Gastroesophageal sphincter (tissue), 4 donors: Measurements from ENCODE around the gene FKBP15. TPM values are rescaled to one million over a fixed set of nuclear protein-coding genes. Genes with fewer than 3 reads are reported as not detected.

Experiments used
- ATAC-seq: fragments of 150-250 bp; one replicate; pipeline ENCODE4 v1.9.1; 2016; ENCODE audit warnings: mild to moderate bottlenecking, moderate library complexity
- H3K27ac ChIP-seq, 4 donors: fragments of 200-600 bp; sonication (generic) in 3 of 4; 1 replicate in 3 of 4; 2 replicates in 1 of 4; pipeline ENCODE4 v1.5.1; 2016 to 2019
- H3K27me3 ChIP-seq: fragments of 200-600 bp; sonication (generic); one replicate; pipeline ENCODE4 v1.5.1; 2019
- H3K36me3 ChIP-seq, 2 donors: fragments of 200-600 bp; sonication (generic); one replicate each; pipeline ENCODE4 v1.5.1; 2019; ENCODE audit warnings: control low read depth in 1 of 2
- H3K4me1 ChIP-seq, 3 donors: fragments of 200-600 bp; sonication (generic); 1 replicate in 2 of 3; 2 replicates in 1 of 3; pipeline ENCODE4 v1.5.1; 2016 to 2019; ENCODE audit warnings: control low read depth in 2 of 3
- H3K4me3 ChIP-seq, 2 donors: fragments of 200-600 bp; sonication (generic); one replicate each; pipeline ENCODE4 v1.5.1; 2019; ENCODE audit warnings: mild to moderate bottlenecking in 1 of 2, moderate library complexity in 1 of 2
- H3K9me3 ChIP-seq, 3 donors: fragments of 200-600 bp; sonication (generic); one replicate each; pipeline ENCODE4 v1.5.1; 2017 to 2019; ENCODE audit warnings: control low read depth in 2 of 3
- EP300 ChIP-seq: sonication (generic); formaldehyde crosslinking; IDR thresholded peaks from one replicate; pipeline ENCODE4 v1.6.1; 2017; ENCODE audit warnings: antibody characterized with exemption, mild to moderate bottlenecking
- POLR2A ChIP-seq, 2 donors: fragments of 450-650 bp; IDR thresholded peaks; one replicate each; pipeline ENCODE4 v1.6.1; 2017; ENCODE audit warnings: antibody characterized with exemption in 2 of 2, mild to moderate bottlenecking in 2 of 2, moderate library complexity in 1 of 2
- POLR2AphosphoS5 ChIP-seq: sonication (generic); formaldehyde crosslinking; IDR thresholded peaks from one replicate; pipeline ENCODE4 v1.6.1; 2017; ENCODE audit warnings: antibody characterized with exemption
- WGBS, 2 donors: methylation state at CpG; one replicate each; pipeline ENCODE4 v1.1.5; 2018; ENCODE audit warnings: low coverage in 1 of 2; 5-methylcytosine and 5-hydroxymethylcytosine counted together
- total RNA-seq, 4 donors: library from RNA; depleted of rRNA; stranded (reverse); fragments of >200 nt; gene quantifications; one replicate each; pipeline ENCODE4 v1.1.0, GENCODE V29; 2016
- TF ChIP-seq, protein P1 (sequence below), 4 experiments: fragments of 200-600 bp in 2 of 4; fragments of 450-650 bp in 2 of 4; sonication (generic) in 1 of 4; IDR thresholded peaks; one replicate each; pipeline ENCODE4 v1.5.1; 2017 to 2019; ENCODE audit warnings: antibody characterized with exemption in 4 of 4, mild to moderate bottlenecking in 2 of 4, moderate library complexity in 2 of 4

FKBP15 gene
- total RNA-seq, 4 donors from 2014 or later: 20.2 to 30.7 (median 22.7) TPM

DNA sequence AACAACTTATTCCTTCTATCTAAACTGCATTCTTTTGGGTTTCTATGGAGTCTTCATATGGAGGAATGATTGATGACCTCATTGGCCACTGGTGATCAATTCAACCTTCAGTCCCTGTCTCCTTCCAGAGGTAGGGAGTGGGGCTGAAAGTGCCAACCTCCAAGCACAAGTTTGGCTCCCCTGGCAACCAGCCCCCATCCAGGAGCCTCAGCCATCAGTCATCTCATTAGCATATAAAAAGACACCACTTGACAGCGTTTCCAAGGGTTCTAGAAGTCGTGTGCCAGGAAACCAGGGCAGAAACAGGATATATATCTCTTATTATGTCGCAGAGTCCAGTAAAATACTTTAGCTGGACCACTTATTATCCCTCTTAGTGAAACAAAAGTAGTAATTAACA, 60.5 kb downstream of the FKBP15 start:
- peaks cover 4 to 91% of the 10 kb centered on the region in 2 donors for H3K36me3 ChIP-seq
- WGBS, 2 donors: 39 to 46% methylated on average over 3 of the region's 3 CpGs
- H3K4me3 ChIP-seq: no peak overlapping the region
- H3K27me3 ChIP-seq: no peaks in the 10 kb centered on the region
- TF ChIP-seq EP300: no peak
- H3K9me3 ChIP-seq: no peaks in the 10 kb centered on the region
- no peak overlapping the region for H3K27ac ChIP-seq
- peaks cover 0 to 24% (median 0%) of the 10 kb centered on the region in 3 donors for H3K4me1 ChIP-seq
- no peak for ATAC-seq

DNA sequence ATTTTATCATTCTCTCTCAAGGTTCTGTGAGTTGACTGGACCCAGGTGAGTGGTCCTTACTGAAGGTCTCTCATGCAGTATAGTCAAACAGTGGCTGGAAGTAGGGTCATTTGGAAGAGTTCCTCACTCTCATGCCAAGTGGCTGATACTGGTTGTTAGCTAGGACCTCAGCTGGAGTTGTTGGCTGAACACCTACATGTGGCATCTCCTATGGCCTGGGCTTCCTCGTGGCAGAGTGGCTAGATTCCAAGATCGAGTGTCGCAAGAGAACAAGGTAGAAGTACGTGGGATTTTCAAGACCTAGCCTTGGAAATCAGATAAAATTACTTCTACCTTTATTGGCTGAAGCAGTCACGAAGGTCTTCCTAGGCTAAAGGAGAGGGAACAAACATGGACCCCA, 62.6 kb downstream of the FKBP15 start:
- no peak for ATAC-seq

DNA sequence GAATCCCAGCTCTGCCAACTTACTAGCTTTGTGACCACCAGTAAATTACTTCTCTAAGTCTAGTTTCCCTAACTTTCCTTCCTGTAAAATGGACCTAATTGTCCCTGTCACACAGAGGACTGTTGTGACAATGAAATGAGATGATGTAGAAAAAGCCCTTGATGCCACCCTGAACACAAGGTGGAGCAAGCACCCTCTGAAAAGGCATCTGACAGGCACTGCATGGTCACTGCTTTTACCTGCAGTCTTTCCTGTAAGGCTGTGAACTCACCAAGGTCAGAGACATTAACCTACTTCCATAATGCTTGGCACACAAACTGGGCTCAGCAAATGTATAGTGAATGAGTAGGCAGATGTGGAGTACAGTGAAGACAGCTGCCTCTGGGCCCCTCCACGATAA, 64.2 kb downstream of the FKBP15 start:
- TF ChIP-seq EP300 (no peak), POLR2AphosphoS5 (no peak)
- Histone ChIP-seq H3K27ac (no peak overlapping the region), H3K36me3 (peaks cover 2 to 54% of the 10 kb centered on the region in 2 donors), H3K4me1 (peaks cover 0 to 46% (median 6%) of the 10 kb centered on the region in 3 donors), H3K27me3 (no peaks in the 10 kb centered on the region), H3K4me3 (no peak overlapping the region), H3K9me3 (no peaks in the 10 kb centered on the region)
- no peak for ATAC-seq
- WGBS, 2 donors: 67% methylated on average over 1 of the region's 1 CpG; no CpG with 5 or more reads in 1 of the 2 donors

More for the DNA sequence above, 62.6 kb downstream of the FKBP15 start:
- 85% methylated on average over 3 of the region's 5 CpGs; no CpG with 5 or more reads in 1 of the 2 donors for WGBS, 2 donors
- peaks cover 4 to 70% of the 10 kb centered on the region in 2 donors for H3K36me3 ChIP-seq
- H3K9me3 ChIP-seq: no peaks in the 10 kb centered on the region
- no peak for TF ChIP-seq POLR2A (IDR thresholded peaks at IDR 0.05)
- TF ChIP-seq, protein P1, sequence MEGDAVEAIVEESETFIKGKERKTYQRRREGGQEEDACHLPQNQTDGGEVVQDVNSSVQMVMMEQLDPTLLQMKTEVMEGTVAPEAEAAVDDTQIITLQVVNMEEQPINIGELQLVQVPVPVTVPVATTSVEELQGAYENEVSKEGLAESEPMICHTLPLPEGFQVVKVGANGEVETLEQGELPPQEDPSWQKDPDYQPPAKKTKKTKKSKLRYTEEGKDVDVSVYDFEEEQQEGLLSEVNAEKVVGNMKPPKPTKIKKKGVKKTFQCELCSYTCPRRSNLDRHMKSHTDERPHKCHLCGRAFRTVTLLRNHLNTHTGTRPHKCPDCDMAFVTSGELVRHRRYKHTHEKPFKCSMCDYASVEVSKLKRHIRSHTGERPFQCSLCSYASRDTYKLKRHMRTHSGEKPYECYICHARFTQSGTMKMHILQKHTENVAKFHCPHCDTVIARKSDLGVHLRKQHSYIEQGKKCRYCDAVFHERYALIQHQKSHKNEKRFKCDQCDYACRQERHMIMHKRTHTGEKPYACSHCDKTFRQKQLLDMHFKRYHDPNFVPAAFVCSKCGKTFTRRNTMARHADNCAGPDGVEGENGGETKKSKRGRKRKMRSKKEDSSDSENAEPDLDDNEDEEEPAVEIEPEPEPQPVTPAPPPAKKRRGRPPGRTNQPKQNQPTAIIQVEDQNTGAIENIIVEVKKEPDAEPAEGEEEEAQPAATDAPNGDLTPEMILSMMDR (IDR thresholded peaks at IDR 0.05): no peak
- TF ChIP-seq POLR2AphosphoS5: no peak
- TF ChIP-seq EP300: no peak
- no peak overlapping the region for H3K4me3 ChIP-seq
- H3K27me3 ChIP-seq: no peaks in the 10 kb centered on the region
- H3K27ac ChIP-seq: no peak overlapping the region
- peaks cover 0 to 30% (median 2%) of the 10 kb centered on the region in 3 donors for H3K4me1 ChIP-seq

DNA sequence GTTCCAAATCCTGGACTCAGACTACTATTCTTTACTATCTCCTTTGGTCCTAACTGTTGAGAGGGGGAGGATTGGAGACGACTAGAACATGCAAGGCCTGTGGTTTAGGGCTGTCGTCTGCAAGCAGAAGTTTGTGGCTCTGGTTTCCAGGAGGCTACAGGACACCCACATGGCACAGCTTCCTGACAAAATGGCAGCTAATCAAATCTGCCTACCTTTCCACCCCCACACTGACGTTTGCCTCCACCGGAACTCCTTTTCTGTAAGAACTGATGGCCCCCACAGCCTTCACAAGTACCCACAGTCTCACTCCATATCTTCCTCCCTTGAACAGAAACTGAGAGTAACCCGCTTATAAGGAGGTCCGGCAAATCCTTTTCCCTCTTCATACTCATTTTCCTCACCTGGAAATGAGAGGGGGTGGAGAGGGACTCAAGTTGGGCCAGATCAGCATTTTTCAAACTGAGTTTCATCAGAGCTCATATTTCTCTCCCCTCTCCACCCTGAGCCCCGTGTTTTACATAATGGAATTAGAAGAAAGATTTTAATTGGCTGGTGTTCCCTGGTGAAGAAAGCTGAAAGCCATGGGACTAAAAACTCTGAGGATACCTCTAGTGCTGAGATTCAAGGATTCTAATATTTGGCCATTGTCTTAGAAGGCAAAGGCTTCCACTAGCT, 65.0 kb downstream of the FKBP15 start:
- peaks cover 0 to 51% (median 6%) of the 10 kb centered on the region in 3 donors for H3K4me1 ChIP-seq
- TF ChIP-seq, protein P1 (IDR thresholded peaks at IDR 0.05): no peak
- TF ChIP-seq EP300 (no peak), POLR2A (IDR thresholded peaks at IDR 0.05) (no peak)
- H3K27ac ChIP-seq: no peak overlapping the region
- 41 to 52% methylated on average over 3 to 6 of the region's 7 CpGs for WGBS, 2 donors
- H3K27me3 ChIP-seq: no peaks in the 10 kb centered on the region
- H3K9me3 ChIP-seq: no peaks in the 10 kb centered on the region
- peaks cover 0 to 46% of the 10 kb centered on the region in 2 donors for H3K36me3 ChIP-seq
- ATAC-seq: no peak
- H3K4me3 ChIP-seq: no peak overlapping the region

DNA sequence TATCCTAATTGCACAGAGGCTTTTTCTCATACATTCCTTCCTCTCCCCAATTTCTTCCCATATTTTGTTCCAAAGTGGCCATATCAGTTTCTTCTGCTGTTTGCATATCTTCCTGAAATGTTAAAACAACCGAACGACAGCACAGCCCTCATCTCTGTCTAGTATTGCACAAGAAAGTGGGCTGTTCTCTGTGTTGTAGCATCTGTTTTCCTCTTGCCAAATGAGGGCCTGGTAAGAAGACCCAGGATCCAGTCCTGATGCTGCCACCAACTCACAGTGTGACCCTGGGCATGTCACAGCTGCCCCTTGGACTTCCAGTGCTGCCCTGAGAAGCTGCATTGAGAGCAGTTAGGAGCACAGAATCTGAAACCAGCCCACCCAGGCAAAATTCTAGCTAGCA, 66.1 kb downstream of the FKBP15 start:
- Histone ChIP-seq H3K4me3 (no peak overlapping the region), H3K4me1 (peaks cover 0 to 58% (median 6%) of the 10 kb centered on the region in 3 donors), H3K27me3 (no peaks in the 10 kb centered on the region), H3K27ac (peak overlapping the region in 2 of 4 donors; percentile 14 to 41), H3K36me3 (peaks cover 0 to 36% of the 10 kb centered on the region in 2 donors), H3K9me3 (no peaks in the 10 kb centered on the region)
- TF ChIP-seq POLR2AphosphoS5: no peak
- TF ChIP-seq, protein P1 (IDR thresholded peaks at IDR 0.05): no peak
- no peak for TF ChIP-seq EP300
- no peak for TF ChIP-seq POLR2A (IDR thresholded peaks at IDR 0.05)
- ATAC-seq: peak; percentile 23
- 46 to 75% methylated on average over 2 of the region's 2 CpGs for WGBS, 2 donors

DNA sequence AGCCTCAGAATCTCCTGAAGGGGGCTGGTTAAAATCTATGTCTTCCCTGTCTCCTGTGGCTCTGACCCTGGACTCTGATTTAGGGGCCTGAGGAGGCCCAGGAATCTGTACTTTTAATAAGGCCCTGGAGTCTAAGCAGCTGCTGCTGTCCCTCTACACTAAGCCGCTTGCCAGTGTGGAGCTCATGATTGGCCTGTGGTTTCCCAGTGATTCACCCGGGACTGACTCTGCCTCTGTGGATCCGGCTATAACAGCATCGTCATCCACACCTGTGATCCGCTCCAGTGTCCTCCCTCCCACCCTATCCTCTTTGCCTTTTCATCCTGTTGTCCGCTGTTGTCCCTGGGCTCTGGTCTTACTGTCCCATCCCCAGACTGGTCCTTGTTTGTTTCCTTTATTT, 66.6 kb downstream of the FKBP15 start:
- Histone ChIP-seq H3K9me3 (no peaks in the 10 kb centered on the region), H3K4me1 (peaks cover 0 to 60% (median 6%) of the 10 kb centered on the region in 3 donors), H3K27me3 (no peaks in the 10 kb centered on the region), H3K27ac (peak overlapping the region in 3 of 4 donors; percentile 5 to 41 (median 14)), H3K4me3 (no peak overlapping the region), H3K36me3 (peaks cover 0 to 31% of the 10 kb centered on the region in 2 donors)
- 75% methylated on average over 6 of the region's 6 CpGs for WGBS, 2 donors
- TF ChIP-seq EP300 (no peak), POLR2AphosphoS5 (no peak), POLR2A (IDR thresholded peaks at IDR 0.05) (no peak)
- TF ChIP-seq, protein P1 (IDR thresholded peaks at IDR 0.05): no peak
- ATAC-seq: peak; percentile 29
